Naive thymus-derived CD8-positive, alpha-beta T cell (primary cell): ENCODE results near the gene PDE9A. TPM values are rescaled to one million over a fixed set of nuclear protein-coding genes. Genes with fewer than 3 reads are reported as not detected.
A peak's percentile ranks its signal among the peaks of the same experiment; 100 is the strongest.

Experiments
- ATAC-seq, 2 donors: fragments of 150-1000 bp; cut with Tn5 transposase in 1 of 2; sonication (Bioruptor Pico), chemical (Tn5 transposase) in 1 of 2; 1 replicate in 1 of 2; 2 replicates in 1 of 2; pipeline ENCODE4 v1.10.0; 2021; ENCODE audit warnings: mild to moderate bottlenecking in 2 of 2, moderate library complexity in 2 of 2
- POLR2A ChIA-PET: fragments of 350-600 bp; sonication (Branson Sonifier 250); formaldehyde crosslinking; loops from one replicate; lab custom pipeline; 2021; ENCODE audit warnings: antibody characterized with exemption; lab: Charles Lee
- DNase-seq, 10 donors: peaks; one replicate each; pipeline versions ENCODE4 v3.0.0 to v3.0.0-alpha.2; 2020 to 2022
- H3K27ac Mint-ChIP-seq, 10 donors: one replicate each; pipeline ENCODE4 v1.8.0; 2020 to 2022; ENCODE audit warnings: mild to moderate bottlenecking in 10 of 10, mixed read lengths in 10 of 10, moderate library complexity in 4 of 10, inconsistent platforms in 1 of 10
- H3K27me3 Mint-ChIP-seq, 5 donors: one replicate each; pipeline ENCODE4 v1.8.0; 2021 to 2022; ENCODE audit warnings: mixed read lengths in 5 of 5
- H3K36me3 Mint-ChIP-seq, 3 donors: one replicate each; pipeline ENCODE4 v1.8.0; 2020 to 2022; ENCODE audit warnings: mixed read lengths in 3 of 3, mild to moderate bottlenecking in 2 of 3, inconsistent platforms in 1 of 3
- H3K4me1 Mint-ChIP-seq, 4 donors: one replicate each; pipeline ENCODE4 v1.8.0; 2021 to 2022; ENCODE audit warnings: mixed read lengths in 4 of 4
- H3K4me3 Mint-ChIP-seq, 10 donors: one replicate each; pipeline ENCODE4 v1.8.0; 2020 to 2022; ENCODE audit warnings: mild to moderate bottlenecking in 10 of 10, mixed read lengths in 10 of 10, moderate library complexity in 6 of 10, inconsistent platforms in 1 of 10
- H3K9me3 Mint-ChIP-seq, 9 donors: one replicate each; pipeline ENCODE4 v1.8.0; 2020 to 2022; ENCODE audit warnings: mixed read lengths in 9 of 9, mild to moderate bottlenecking in 3 of 9, inconsistent platforms in 1 of 9, moderate library complexity in 1 of 9
- polyA plus RNA-seq, 3 donors: library from polyadenylated mRNA; unstranded; fragments of 300-500 nt; fragmentation: Illumina TruSeq; gene quantifications; one replicate each; pipeline ENCODE4 v1.2.3, GENCODE V29; 2021
- total RNA-seq, 8 experiments: library from RNA in 2 of 8; stranded (reverse) in 2 of 8; gene quantifications; one replicate each; pipeline ENCODE4 v1.2.3 and lab custom pipeline; 2021 to 2026

The PDE9A gene
- total and polyA plus RNA-seq, 5 experiments from 2014 or later, result 3.6 to 17.1 (median 5.1) TPM

DNA sequence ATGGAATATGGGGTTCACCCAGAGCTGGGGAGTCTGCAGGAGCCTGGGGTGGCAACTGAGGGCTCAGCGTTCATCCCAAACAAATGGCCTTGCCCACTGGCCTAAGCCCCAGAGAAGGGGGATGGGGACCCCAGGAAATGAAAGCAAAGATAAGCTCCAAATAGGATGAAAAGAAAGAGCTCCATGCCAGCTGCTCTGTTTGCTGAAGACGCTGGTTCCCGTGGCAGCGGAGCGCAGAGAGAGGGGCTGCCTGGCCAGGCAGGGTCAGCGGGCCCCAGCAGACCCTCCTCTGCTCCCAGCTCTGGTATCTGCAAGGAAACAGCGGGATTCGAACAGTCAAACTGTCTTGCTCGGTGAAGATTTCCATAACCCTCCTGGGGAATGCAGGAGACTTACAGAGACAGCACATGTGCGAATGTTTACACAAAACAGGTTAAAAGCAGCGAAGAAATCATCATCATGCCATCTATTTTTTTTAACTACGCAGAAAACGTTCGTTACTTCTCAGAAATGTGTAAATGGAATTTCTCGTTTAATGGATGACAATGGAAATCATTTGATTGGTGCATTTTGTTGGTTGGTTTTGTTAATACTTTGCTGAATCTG, 94.4 kb downstream of the PDE9A start:
- Mint-ChIP-seq H3K4me3 (peak overlapping the region in 4 of 10 donors; percentile 13 to 81 (median 46)), H3K36me3 (peaks cover 0 to 13% (median 10%) of the 10 kb centered on the region in 3 donors), H3K27ac (peak overlapping the region; percentile 95 to 100 (median 98)), H3K9me3 (no peaks in the 10 kb centered on the region), H3K27me3 (no peaks in the 10 kb centered on the region), H3K4me1 (peaks cover 15 to 46% (median 36%) of the 10 kb centered on the region in 4 donors)
- POLR2A ChIA-PET, result interaction anchor here (1.1 to 4.8 kb wide), 12 partner anchors 8 to 343 kb away, joined by 3 to 85 read pairs (median 8); partner anchors contain the start of gene PDE9A
- ATAC-seq, result no peak
- no peak for DNase-seq

DNA sequence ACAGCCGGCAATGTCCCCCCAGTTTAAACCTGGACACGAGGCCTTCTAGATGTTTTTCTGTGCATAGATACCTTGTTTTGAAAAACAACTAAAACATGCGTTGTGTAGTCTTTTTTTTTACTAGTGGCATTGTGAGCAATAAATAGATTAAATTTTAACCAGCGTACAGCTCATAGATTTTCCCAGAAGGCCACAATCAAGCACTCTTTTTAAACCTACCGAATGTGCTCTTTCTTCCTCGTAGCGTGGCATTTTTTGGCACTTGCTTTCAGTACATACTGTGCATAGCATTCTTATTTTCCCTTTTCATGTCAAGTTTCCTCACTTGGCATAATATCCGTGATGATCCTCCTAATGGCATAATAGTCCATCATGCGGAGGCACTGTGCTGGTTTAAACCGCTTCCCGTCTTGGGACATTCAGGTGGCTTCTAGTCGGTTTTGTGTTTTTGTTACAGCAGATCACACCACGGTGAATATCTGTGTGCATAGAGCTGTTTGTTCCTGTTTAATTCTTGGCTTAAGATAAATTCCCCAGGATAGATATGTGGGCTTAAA, 95.3 kb downstream of the PDE9A start:
- no peak for DNase-seq
- Mint-ChIP-seq H3K4me3 (peak overlapping the region in 6 of 10 donors; percentile 13 to 42 (median 26)), H3K27ac (peak overlapping the region; percentile 86 to 100 (median 98)), H3K4me1 (peaks cover 15 to 46% (median 36%) of the 10 kb centered on the region in 4 donors), H3K9me3 (no peaks in the 10 kb centered on the region), H3K36me3 (peaks cover 0 to 13% (median 10%) of the 10 kb centered on the region in 3 donors), H3K27me3 (no peaks in the 10 kb centered on the region)
- no peak for ATAC-seq
- POLR2A ChIA-PET, result interaction anchor here (1.0 to 4.8 kb wide), 4 partner anchors 10 to 33 kb away, joined by 4 to 85 read pairs (median 8); no protein-coding TSS in a partner anchor

GRCh38 chr21:42750737-42751530, 97.5 kb downstream of the PDE9A start:
- H3K9me3 Mint-ChIP-seq, result no peaks in the 10 kb centered on the region
- peaks cover 16 to 31% (median 27%) of the 10 kb centered on the region in 4 donors for H3K4me1 Mint-ChIP-seq
- ATAC-seq, result no peak
- peak overlapping the region in 4 of 10 donors; percentile 19 to 62 (median 24) for H3K27ac Mint-ChIP-seq
- POLR2A ChIA-PET, result interaction anchor here (0.6 to 1.4 kb wide), 3 partner anchors 12 to 83 kb away, joined by 3 to 7 read pairs (median 5); no protein-coding TSS in a partner anchor
- H3K27me3 Mint-ChIP-seq, result no peaks in the 10 kb centered on the region
- DNase-seq, result no peak
- H3K4me3 Mint-ChIP-seq, result no peak overlapping the region
- peaks cover 0 to 21% (median 18%) of the 10 kb centered on the region in 3 donors for H3K36me3 Mint-ChIP-seq

DNA sequence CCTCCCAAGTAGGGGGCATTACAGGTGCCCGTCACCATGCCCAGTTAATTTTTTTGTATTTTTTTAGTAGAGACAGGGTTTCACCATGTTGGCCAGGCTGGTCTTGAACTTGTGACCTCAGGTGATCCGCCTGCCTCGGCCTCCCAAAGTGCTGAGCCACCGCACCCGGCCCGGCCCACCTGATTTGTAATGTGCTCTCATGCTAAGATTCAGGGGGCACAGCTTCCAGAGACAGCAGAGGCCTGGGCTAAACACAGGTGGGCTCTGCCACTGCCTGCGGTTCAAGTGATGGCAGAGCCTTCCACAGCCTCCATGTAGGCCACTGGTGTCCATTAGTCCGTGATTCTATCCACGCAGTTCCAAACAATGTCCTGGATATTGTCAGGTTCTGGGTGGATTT, 98.4 kb downstream of the PDE9A start:
- POLR2A ChIA-PET, result interaction anchor here (0.7 kb wide), 1 partner anchor 13 kb away, joined by 5 read pairs; no protein-coding TSS in a partner anchor
- Mint-ChIP-seq H3K27ac (no peak overlapping the region), H3K36me3 (peaks cover 0 to 21% (median 18%) of the 10 kb centered on the region in 3 donors), H3K4me3 (no peak overlapping the region), H3K27me3 (no peaks in the 10 kb centered on the region), H3K9me3 (no peaks in the 10 kb centered on the region), H3K4me1 (peaks cover 9 to 21% (median 18%) of the 10 kb centered on the region in 4 donors)
- ATAC-seq, result no peak
- DNase-seq, result no peak

DNA sequence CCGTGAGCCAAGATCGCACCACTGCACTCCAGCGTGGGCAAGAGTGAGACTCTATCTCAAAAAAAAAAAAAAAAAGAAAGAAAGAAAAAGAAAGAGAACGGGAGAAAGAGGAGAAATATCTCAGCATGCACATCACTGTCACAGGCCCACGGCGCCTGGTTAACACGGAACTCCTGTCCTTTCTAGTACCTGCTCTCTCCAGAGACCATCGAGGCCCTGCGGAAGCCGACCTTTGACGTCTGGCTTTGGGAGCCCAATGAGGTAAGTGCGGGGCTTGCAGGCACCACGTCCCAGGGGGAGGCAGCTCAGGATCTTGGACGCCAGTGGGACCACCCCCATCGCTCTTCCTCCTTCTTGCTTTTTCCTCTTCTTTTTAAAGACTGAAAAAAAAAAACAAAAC, 100.4 kb downstream of the PDE9A start:
- POLR2A ChIA-PET, result interaction anchor here (0.7 kb wide), 2 partner anchors 16 to 146 kb away, joined by 3 read pairs; no protein-coding TSS in a partner anchor
- Mint-ChIP-seq H3K4me3 (no peak overlapping the region), H3K9me3 (no peaks in the 10 kb centered on the region), H3K36me3 (peaks cover 0 to 22% (median 15%) of the 10 kb centered on the region in 3 donors), H3K4me1 (peaks cover 0 to 3% (median 1%) of the 10 kb centered on the region in 4 donors), H3K27ac (no peak overlapping the region), H3K27me3 (no peaks in the 10 kb centered on the region)
- DNase-seq, result no peak
- ATAC-seq, result no peak

DNA sequence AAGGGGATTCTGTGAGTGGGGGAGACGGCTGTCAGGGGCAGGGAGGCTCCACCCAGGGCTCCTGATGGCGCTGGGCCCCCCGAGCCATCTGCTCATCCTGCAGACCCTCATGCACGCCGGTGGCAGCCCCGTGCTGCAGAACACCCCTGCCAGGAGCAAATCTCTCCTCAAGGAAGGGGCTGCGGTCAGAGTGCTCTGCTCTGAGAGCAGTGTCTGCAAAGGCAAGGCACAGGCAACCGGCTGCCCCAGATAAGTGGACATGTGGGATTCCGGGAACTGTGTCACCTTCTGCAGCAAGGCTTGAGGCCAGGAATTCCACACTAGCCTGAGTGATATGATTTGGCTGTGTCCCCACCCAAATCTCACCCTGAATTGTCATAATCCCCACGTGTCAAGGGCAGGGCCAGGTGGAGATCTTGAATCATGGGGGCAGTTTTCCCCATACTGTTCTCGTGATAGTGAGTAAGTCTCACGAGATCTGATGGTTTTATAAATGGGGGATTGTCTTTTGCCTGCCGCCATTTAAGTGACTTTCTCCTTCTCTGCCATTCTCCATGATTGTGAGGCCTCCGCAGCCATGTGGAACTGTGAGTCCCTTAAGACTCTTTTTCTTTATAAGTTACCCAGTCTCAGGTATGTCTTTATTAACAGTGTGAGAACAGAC, 101.0 kb downstream of the PDE9A start:
- ATAC-seq (no peak), DNase-seq (no peak)
- Mint-ChIP-seq H3K4me1 (peaks cover 0 to 6% (median under 1%) of the 10 kb centered on the region in 4 donors), H3K36me3 (peaks cover 0 to 22% (median 15%) of the 10 kb centered on the region in 3 donors), H3K9me3 (no peaks in the 10 kb centered on the region), H3K27me3 (no peaks in the 10 kb centered on the region), H3K4me3 (no peak overlapping the region), H3K27ac (no peak overlapping the region)
- POLR2A ChIA-PET, result interaction anchor here (0.7 kb wide), 2 partner anchors 17 to 146 kb away, joined by 3 read pairs; no protein-coding TSS in a partner anchor

- no peaks in the 10 kb centered on the region for H3K27me3 Mint-ChIP-seq
- POLR2A ChIA-PET, result interaction anchor here (0.9 kb wide), 1 partner anchor 8 kb away, joined by 3 read pairs; no protein-coding TSS in a partner anchor
- no peak for ATAC-seq
- H3K4me1 Mint-ChIP-seq, result peaks cover 0 to 8% (median 2%) of the 10 kb centered on the region in 4 donors
- H3K9me3 Mint-ChIP-seq, result no peaks in the 10 kb centered on the region
- peak overlapping the region in 5 of 10 donors; percentile 33 to 67 (median 53) for H3K27ac Mint-ChIP-seq
- H3K4me3 Mint-ChIP-seq, result no peak overlapping the region
- peaks cover 0 to 22% (median 15%) of the 10 kb centered on the region in 3 donors for H3K36me3 Mint-ChIP-seq
- peak in 1 of 10 donors; percentile 49 for DNase-seq
These were observed 101.7 kb downstream of the PDE9A start for GRCh38 chr21:42755031-42755665.

DNA sequence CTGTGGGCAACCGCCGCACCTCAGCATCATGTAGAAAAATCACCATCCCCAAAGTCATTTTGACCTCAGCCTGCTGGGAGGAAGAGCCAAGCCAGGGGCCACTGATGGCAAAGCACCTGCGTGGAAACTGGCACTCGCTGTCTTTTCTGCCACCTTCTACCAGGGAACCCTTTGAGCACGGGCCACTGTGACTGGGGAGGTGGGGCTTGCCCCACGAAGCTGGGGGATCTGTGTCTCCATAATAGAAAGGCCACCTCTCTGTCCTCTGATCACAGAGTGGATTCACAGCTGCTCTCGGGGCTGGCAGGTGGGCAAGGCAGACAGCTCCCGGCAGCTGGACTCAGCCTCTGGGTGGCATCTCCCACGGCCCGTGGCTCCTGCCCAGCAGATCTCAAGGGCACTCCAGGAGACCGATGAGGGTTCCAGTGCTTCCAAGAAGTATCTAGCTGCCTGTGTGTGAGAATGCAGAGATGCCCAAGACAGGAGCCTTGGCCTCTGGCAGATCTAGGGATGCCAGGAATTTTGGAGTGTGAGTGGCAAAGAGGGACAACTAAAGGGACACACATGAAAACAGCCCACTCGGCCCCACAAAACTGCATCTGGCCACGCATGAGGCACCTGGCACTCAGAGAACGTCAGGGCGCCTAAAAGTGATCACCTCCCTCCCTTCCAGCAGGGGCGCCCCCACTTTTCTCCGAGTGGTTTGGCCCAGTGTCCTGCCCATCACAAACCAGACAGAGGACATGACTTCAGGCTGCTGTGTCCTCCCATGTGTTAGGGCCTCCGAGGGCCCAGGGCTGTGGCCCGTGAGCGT, 102.6 kb downstream of the PDE9A start:
- DNase-seq (peak in 1 of 10 donors; percentile 30), ATAC-seq (no peak)
- Mint-ChIP-seq H3K36me3 (peaks cover 0 to 25% (median 15%) of the 10 kb centered on the region in 3 donors), H3K9me3 (no peaks in the 10 kb centered on the region), H3K4me1 (peaks cover 0 to 8% (median 2%) of the 10 kb centered on the region in 4 donors), H3K4me3 (no peak overlapping the region), H3K27ac (peak overlapping the region in 2 of 10 donors; percentile 33 to 53), H3K27me3 (no peaks in the 10 kb centered on the region)
- POLR2A ChIA-PET, result interaction anchor here (0.9 kb wide), 1 partner anchor 9 kb away, joined by 3 read pairs; no protein-coding TSS in a partner anchor

DNA sequence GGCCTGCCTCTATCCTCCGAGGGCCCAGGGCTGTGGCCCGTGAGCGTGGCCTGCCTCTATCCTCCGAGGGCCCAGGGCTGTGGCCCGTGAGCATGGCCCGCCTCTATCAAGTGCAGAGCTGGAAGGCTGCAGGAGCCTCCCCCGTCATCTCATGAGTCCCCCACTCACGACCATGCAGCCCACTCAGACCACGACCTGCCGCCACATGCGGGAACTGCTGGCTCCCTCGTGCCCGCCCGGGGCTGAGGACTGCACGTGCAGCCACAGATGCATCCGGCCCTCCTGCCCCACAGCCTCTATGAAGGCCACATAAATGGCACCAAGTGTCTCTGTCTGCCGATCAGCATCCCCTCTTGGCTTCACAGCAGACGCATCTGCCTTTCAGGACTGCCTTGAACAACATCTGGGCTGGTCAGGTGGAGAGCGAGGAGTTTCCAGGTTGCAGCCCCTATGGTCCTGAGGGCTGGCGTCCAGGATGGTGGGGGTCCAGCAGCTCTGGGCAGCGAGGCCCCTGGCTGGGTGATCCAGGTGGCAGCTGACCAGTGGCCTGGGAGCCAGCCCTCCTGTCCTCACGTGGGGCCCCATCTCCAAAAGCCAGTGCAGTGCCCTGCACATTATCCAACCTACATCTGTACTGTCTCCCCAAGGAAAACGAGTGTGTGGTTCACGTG, 103.3 kb downstream of the PDE9A start:
- Mint-ChIP-seq H3K9me3 (no peaks in the 10 kb centered on the region), H3K4me1 (peaks cover 0 to 8% (median 2%) of the 10 kb centered on the region in 4 donors), H3K27ac (no peak overlapping the region), H3K4me3 (no peak overlapping the region), H3K36me3 (peaks cover 0 to 22% (median 13%) of the 10 kb centered on the region in 3 donors), H3K27me3 (no peaks in the 10 kb centered on the region)
- POLR2A ChIA-PET, result interaction anchor here (0.6 to 0.7 kb wide), 3 partner anchors 54 to 605 kb away, joined by 4 to 5 read pairs (median 4); no protein-coding TSS in a partner anchor
- ATAC-seq, result no peak
- DNase-seq, result peak in 1 of 10 donors; percentile 51

- H3K4me1 Mint-ChIP-seq, result peaks cover 0 to 8% (median 2%) of the 10 kb centered on the region in 4 donors
- ATAC-seq, result no peak
- H3K36me3 Mint-ChIP-seq, result peaks cover 0 to 19% (median 11%) of the 10 kb centered on the region in 3 donors
- H3K27ac Mint-ChIP-seq, result no peak overlapping the region
- no peaks in the 10 kb centered on the region for H3K9me3 Mint-ChIP-seq
- peak in 1 of 10 donors; percentile 16 for DNase-seq
- POLR2A ChIA-PET, result interaction anchor here (0.6 to 2.1 kb wide), 3 partner anchors 10 to 606 kb away, joined by 4 to 9 read pairs (median 5); no protein-coding TSS in a partner anchor
- no peak overlapping the region for H3K4me3 Mint-ChIP-seq
- no peaks in the 10 kb centered on the region for H3K27me3 Mint-ChIP-seq
These were observed 104.0 kb downstream of the PDE9A start for GRCh38 chr21:42757422-42757821.
